GM18498 (cell line): ENCODE measurements around the gene NLGN4Y.
A peak's percentile ranks its signal among the peaks of the same experiment; 100 is the strongest.
"Not testable (repeated sequence)": the region's sequence is repeated elsewhere in the genome, so short reads cannot be mapped to it uniquely, and the experiment has no call there.

ENCODE experiments used
- ATAC-seq: cut with Tn5 transposase; IDR thresholded peaks from one replicate; pipeline ENCODE4 v1.9.1; 2021; ENCODE audit warnings: mild to moderate bottlenecking, moderate library complexity; ENCODE audit not compliant: unreplicated experiment

NLGN4Y gene

DNA sequence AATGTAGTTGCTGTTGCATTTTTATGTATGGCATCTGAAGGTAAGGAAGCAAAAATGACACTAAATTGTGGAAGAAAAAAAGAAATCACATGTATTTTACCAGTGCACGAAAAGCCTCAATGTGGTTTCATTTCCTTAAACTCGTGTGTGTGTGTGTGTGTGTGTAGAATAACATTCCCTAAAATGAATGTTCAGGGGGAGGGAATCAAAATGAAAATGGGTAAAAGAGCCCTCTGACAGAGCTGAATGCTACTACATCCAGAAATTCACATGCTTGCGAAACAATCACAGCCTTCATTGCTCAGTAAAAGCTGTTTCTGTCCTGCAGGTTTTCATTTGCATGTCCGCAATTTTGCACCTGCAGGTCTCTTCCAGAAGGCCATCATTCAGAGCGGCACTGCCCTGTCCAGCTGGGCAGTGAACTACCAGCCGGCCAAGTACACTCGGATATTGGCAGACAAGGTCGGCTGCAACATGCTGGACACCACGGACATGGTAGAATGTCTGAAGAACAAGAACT, 305.1 kb downstream of the NLGN4Y start:
- no peak for ATAC-seq

DNA sequence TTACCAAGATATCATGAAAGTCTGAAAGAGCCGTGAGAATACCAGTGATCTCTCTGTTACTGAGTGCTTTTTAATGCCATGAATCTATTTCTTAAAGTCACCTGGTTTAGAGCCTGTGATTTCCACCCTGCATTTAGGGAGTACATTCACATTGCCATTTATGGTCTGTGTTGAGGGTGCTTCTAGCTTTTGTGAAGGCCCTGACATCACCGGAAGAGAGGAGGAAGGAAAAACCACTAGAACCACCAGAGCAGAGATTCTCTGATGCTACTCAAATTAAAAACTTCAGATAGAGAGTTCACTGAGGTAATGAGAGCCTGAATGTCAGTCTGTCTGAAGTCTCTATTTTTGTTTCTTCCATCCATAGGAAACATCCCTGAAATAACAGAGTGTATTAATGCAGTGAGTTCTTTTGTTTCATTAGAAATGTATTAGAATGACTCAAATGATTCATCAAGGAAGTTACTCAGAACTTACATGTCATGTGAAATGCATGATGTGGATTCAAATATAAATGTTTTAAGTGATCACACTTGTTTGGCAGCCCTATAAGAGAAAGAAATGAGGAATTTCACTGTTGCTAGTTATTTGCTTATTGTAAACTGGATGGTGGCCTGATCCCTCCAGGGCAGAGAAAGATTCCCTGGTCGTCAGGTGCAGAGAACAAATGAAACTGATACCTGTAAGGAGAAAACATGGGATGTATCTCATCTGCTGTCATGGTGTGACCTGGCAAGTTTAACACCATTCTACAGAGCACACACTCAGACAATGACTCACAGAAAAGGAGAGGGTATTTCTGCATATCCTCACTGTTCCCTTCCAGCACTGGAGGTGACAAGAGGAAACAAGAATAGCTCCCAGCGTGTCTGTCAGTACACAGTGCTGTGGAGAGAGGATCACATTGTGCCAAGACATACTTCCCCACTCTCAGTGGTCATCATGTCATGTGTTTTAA, 310.1 kb downstream of the NLGN4Y start:
- ATAC-seq: peak; percentile 73

DNA sequence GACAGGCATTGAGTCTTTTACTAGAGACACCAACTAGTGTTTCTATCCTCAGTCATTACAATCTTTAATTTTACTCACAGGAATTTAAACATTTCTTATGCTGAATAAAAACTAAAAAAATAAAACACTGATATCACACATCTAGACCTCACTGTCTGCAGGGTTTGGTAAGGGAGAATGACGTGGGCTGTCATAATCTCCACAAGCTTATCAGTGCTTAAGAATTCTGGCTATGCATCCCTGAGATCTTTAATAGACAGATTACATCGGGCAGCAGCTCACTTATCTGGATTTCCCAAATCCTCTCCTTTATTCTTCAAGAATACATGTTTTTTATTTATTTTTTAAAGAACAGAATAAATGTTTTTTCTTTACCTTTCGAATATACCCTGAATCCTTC, 313.1 kb downstream of the NLGN4Y start:
- ATAC-seq: no peak

DNA sequence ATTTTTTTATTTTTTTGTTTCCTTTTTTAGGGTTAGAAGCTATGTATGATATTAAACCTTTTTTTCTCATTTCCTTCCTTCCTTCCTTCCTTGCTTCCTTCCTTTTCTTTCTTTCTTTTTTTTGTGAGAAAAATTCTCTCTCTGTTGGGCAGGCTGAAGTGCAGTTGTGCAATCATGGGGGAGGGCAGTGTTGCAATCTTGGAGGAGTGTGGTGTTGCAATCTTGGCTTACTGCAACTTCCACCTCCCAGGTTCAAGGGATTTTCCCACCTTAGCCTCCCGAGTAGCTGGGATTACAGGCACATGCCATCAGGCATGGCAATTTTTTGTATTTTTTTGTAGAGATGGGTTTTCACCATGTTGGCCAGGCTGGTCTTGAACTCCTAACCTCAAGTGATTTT, 326.4 kb downstream of the NLGN4Y start:
- ATAC-seq: no peak

DNA sequence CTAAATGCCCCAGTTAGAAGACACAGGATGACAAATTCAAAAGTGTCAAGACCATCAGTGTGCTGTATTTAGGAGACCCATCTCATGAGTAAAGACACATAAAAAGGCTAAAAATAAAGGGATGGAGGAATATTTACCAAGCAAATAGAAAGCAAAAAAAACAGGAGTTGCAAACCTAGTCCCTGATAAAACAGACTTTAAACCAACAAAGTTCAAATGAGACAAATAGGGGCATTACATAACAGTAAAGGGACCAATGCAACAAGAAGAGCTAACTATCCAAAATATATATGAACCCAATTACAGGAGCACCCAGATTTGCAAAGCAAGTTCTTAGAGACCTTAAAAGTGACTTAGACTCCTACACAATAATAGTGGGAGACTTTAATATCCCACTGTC, 336.1 kb downstream of the NLGN4Y start:
- ATAC-seq: no peak

DNA sequence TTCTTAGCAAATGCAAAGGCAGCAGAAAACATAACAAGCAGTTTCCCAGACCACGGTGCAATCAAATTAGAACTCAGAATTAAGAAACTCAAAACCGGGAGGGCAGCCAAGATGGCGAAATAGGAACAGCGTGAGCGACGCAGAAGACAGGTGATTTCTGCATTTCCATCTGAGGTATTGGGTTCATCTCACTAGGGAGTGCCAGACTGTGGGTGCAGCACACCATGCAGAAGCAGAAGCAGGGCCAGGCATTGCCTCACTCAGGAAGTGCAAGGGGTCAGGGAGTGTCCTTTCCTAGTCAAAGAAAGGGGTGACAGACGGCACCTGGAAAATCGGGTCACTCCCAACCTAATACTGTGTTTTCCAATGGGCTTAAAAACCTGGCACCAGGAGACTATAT, 336.7 kb downstream of the NLGN4Y start:
- not testable (repeated sequence) for ATAC-seq

DNA sequence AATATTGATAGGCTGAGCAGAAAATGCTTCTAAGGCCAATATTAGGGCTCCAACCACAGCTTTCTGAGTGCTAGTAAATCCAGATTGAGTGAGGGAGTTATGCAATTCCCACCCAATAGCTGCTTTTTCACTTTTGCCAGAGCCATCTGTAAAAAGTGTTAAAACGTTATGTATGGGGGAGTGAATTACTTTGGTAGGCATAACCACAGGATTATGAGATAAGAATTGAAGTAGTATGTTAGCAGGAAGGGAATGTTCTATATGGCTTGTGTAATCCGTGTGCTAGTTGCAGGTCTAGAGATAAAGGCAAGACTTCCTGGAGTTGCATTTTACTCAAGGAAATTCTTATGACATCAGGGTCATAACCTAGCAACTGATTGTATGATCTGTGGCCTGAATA, 347.6 kb downstream of the NLGN4Y start:
- ATAC-seq: no peak
